H1 (cell line): ENCODE data around the gene VOPP1. TPM values are rescaled to one million over a fixed set of nuclear protein-coding genes. Genes with fewer than 3 reads are reported as not detected.

Experiments used
- EP300 ChIP-seq, 2 experiments: IDR thresholded peaks; 1 replicate in 1 of 2; 2 replicates in 1 of 2; pipeline ENCODE4 v1.6.1; 2011 to 2012; ENCODE audit warnings: low read depth in 2 of 2, low read length in 2 of 2, mild to moderate bottlenecking in 2 of 2, borderline replicate concordance in 1 of 2, inconsistent platforms in 1 of 2, moderate library complexity in 1 of 2
- polyA plus RNA-seq, 7 experiments: library from polyadenylated mRNA; depleted of rRNA in 3 of 7; stranded (reverse) in 5 of 7; unstranded in 2 of 7; fragments of >200 nt in 5 of 7; fragments of 200-250 nt in 2 of 7; gene quantifications; 1 replicate in 5 of 7; 2 replicates in 1 of 7; 4 replicates in 1 of 7; pipeline versions ENCODE4 v1.2.1 to v1.2.3, GENCODE V29; 2011 to 2013; ENCODE audit warnings: missing spikeins in 2 of 7, mixed read lengths in 2 of 7
- total RNA-seq: library from RNA; stranded (reverse); fragmentation: NEBNext Ultra II Directional; extraction: Animal tissue kit (Norgen Biotek cat#: 25700); gene quantifications from 2 replicates; pipeline ENCODE4 v1.2.1, GENCODE V29; 2021

VOPP1 gene
- total and polyA plus RNA-seq, 2 of the 8 experiments (the other 6 are each of a cell fraction or from before 2014, with no cell fraction given) = 44.7 to 83.0 TPM

GRCh38 chr7:55590517-55591281 is 18.4 kb upstream of the VOPP1 start (continued):
- TF ChIP-seq EP300 (IDR thresholded peaks at IDR 0.05; ENCODE audit: borderline replicate concordance in 1 of 2, low read depth in 2 of 2, low read length in 2 of 2) = no peak
